ENCODE measurements around the gene LRRC10B.

GRCh38 chr11:61552108-61552635 is 43.6 kb downstream of the LRRC10B start:
- TF ChIP-seq CTCF (IDR thresholded peaks at IDR 0.05; ENCODE audit: insufficient read depth, low read length) = no peak
- no peak for TF ChIP-seq REST (IDR thresholded peaks at IDR 0.05; ENCODE audit: insufficient replicate concordance, low read depth)
- TF ChIP-seq POLR2AphosphoS5 (IDR thresholded peaks at IDR 0.05; ENCODE audit: low read depth) = no peak
- no peak for TF ChIP-seq GABPA (IDR thresholded peaks at IDR 0.05; ENCODE audit: low read depth)
- no peak for TF ChIP-seq SPI1 (IDR thresholded peaks at IDR 0.05; ENCODE audit: borderline replicate concordance, low read depth)
